ENCODE data around the gene FGF5. TPM values are rescaled to one million over a fixed set of nuclear protein-coding genes. Genes with fewer than 3 reads are reported as not detected.

Gene FGF5
- total RNA-seq, 1 donor from 2014 or later: 3.8 TPM

DNA sequence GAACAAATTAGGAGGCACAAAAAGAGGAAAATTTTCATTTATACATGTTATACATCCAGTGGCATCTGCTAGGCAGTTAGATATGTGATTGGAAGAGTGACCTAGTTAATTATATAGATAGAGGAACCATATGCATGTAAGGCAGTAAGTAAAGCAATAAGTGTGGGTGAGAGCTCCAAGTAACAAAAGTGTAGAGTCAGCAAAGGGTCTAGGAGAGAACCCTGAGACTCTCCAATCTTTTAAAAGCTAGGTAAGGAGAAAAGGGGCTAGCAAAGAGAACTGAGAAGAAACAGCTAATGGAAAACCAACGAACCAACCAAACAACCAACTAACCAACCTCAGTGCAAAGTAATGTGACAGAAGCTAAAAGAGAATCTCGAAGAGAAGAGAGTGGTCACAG lies 65.2 kb downstream of the FGF5 start:
- Histone ChIP-seq H3K36me3 (ENCODE audit: control insufficient read depth, insufficient read depth, low read length) (no peaks in the 10 kb centered on the region), H3K4me3 (ENCODE audit: low read depth, low read length) (no peak overlapping the region), H3K27me3 (ENCODE audit: control insufficient read depth, insufficient read depth, low read length) (no peaks in the 10 kb centered on the region)
- no peak for DNase-seq (ENCODE audit: low read depth)
- TF ChIP-seq, protein P1, sequence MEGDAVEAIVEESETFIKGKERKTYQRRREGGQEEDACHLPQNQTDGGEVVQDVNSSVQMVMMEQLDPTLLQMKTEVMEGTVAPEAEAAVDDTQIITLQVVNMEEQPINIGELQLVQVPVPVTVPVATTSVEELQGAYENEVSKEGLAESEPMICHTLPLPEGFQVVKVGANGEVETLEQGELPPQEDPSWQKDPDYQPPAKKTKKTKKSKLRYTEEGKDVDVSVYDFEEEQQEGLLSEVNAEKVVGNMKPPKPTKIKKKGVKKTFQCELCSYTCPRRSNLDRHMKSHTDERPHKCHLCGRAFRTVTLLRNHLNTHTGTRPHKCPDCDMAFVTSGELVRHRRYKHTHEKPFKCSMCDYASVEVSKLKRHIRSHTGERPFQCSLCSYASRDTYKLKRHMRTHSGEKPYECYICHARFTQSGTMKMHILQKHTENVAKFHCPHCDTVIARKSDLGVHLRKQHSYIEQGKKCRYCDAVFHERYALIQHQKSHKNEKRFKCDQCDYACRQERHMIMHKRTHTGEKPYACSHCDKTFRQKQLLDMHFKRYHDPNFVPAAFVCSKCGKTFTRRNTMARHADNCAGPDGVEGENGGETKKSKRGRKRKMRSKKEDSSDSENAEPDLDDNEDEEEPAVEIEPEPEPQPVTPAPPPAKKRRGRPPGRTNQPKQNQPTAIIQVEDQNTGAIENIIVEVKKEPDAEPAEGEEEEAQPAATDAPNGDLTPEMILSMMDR (IDR thresholded peaks at IDR 0.05; ENCODE audit: insufficient read depth, low read length, poor library complexity, severe bottlenecking): no peak

GRCh38 chr4:80333121-80333520 lies 66.7 kb downstream of the FGF5 start:
- TF ChIP-seq, protein P1 (IDR thresholded peaks at IDR 0.05; ENCODE audit: insufficient read depth, low read length, poor library complexity, severe bottlenecking): no peak
- Histone ChIP-seq H3K36me3 (ENCODE audit: control insufficient read depth, insufficient read depth, low read length) (no peaks in the 10 kb centered on the region), H3K4me3 (ENCODE audit: low read depth, low read length) (no peak overlapping the region), H3K27me3 (ENCODE audit: control insufficient read depth, insufficient read depth, low read length) (no peaks in the 10 kb centered on the region)
- no peak for DNase-seq (ENCODE audit: low read depth)

DNA sequence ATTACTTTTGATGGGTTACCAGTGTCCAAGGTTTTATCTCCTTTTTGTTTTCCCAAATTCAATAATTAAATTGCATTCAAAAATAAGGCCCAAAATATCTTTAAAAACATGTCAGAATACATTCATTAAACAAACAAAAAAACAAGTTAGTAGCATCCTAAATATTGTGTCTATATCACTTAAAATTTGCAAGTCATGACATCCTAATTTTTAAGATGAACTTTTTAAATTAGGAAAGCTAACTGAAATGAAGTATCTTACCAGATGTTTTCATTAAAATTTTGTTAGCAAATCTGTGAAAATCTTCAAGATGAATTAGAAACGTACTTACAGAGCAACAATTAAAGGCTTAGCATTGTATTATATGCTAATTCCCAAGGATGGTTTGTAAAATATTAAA lies 68.1 kb downstream of the FGF5 start:
- TF ChIP-seq, protein P1 (IDR thresholded peaks at IDR 0.05; ENCODE audit: insufficient read depth, low read length, poor library complexity, severe bottlenecking): no peak

DNA sequence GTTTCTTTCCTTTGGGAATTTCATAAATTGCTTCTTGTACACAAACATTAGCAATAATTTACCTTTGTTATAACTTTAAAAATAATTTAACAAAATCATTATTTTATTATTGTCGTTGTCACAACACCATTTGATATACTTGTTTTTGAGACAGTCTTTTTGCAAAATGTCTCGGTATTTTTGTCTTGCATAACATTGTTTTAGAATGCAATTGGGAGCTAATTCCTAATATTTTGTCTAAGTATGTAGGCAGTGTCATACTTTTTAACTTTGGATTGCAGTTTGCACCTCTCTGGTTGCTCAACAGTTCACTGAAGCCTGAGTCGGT lies 68.7 kb downstream of the FGF5 start:
- H3K4me3 ChIP-seq (ENCODE audit: low read depth, low read length): peak overlapping the region; percentile 64
- TF ChIP-seq, protein P1 (IDR thresholded peaks at IDR 0.05; ENCODE audit: insufficient read depth, low read length, poor library complexity, severe bottlenecking): no peak
- no peaks in the 10 kb centered on the region for H3K27me3 ChIP-seq (ENCODE audit: control insufficient read depth, insufficient read depth, low read length)
- DNase-seq (ENCODE audit: low read depth): no peak
- no peaks in the 10 kb centered on the region for H3K36me3 ChIP-seq (ENCODE audit: control insufficient read depth, insufficient read depth, low read length)

More for the DNA sequence above, 68.1 kb downstream of the FGF5 start:
- no peak for DNase-seq (ENCODE audit: low read depth)
- Histone ChIP-seq H3K4me3 (ENCODE audit: low read depth, low read length) (no peak overlapping the region), H3K27me3 (ENCODE audit: control insufficient read depth, insufficient read depth, low read length) (no peaks in the 10 kb centered on the region), H3K36me3 (ENCODE audit: control insufficient read depth, insufficient read depth, low read length) (no peaks in the 10 kb centered on the region)

DNA sequence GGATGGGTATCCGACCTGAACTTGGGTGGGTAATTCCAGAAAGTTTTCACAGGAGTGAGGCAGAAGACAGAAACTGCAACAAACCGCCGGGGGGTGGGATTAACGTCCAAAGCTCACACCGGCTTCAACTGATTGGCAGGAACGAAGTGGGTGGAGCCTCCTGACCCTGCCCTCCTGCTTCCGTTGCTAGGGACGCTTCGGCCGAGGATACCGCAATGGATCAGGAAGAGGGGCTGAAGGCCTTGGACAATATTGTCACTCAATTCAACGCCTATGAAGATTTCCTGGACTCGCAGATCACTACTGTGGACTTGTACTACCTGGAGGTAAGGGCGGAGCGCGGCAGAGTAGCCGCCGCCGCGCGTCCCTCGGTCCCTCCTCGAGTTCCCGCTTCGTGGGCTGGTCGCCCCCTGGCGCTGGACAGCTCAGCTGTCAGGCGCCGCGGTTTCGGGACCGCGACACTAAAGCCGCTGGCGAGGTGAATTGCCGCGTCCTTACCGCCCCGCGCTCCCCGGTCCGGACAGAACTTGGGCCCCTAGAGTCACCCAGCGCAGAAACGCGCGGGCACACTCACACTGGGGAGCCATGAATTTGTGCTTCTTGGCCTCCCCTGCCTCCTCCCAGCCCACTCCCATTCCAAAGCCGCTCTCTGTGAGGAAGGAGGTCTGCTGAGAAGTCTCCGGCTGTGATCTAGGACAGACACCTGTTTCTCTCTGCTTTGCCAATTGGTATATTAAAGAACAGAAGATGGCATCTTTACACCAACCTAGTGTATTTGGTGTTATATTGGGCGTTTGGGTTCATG lies 69.3 kb downstream of the FGF5 start, which contains the start of gene CFAP299:
Gene CFAP299 (plus strand): TSS at position 177 of the 805 bp plus-strand sequence.
- no peaks in the 10 kb centered on the region for H3K36me3 ChIP-seq (ENCODE audit: control insufficient read depth, insufficient read depth, low read length)
- TF ChIP-seq, protein P1 (IDR thresholded peaks at IDR 0.05; ENCODE audit: insufficient read depth, low read length, poor library complexity, severe bottlenecking): peak; percentile 75
- DNase-seq (ENCODE audit: low read depth): peak; percentile 63
- peak within 1 kb of the TSS; percentile 64 for H3K4me3 ChIP-seq (ENCODE audit: low read depth, low read length)
- no peaks in the 10 kb centered on the region for H3K27me3 ChIP-seq (ENCODE audit: control insufficient read depth, insufficient read depth, low read length)

- DNase-seq (ENCODE audit: low read depth): peak; percentile 7
- no peaks in the 10 kb centered on the region for H3K27me3 ChIP-seq (ENCODE audit: control insufficient read depth, insufficient read depth, low read length)
- no peak overlapping the region for H3K4me3 ChIP-seq (ENCODE audit: low read depth, low read length)
Observed at GRCh38 chr4:80336582-80336981, 70.1 kb downstream of the FGF5 start.

More at GRCh38 chr4:80336582-80336981, 70.1 kb downstream of the FGF5 start:
- TF ChIP-seq, protein P1 (IDR thresholded peaks at IDR 0.05; ENCODE audit: insufficient read depth, low read length, poor library complexity, severe bottlenecking): peak; percentile 67
- no peaks in the 10 kb centered on the region for H3K36me3 ChIP-seq (ENCODE audit: control insufficient read depth, insufficient read depth, low read length)
